Erythroblast (primary cell): ENCODE results near the gene RGL4.

Experiments used
- GATA1 ChIP-seq: IDR thresholded peaks from 2 replicates; pipeline ENCODE4 v1.6.1; 2011; ENCODE audit warnings: low read depth, mild to moderate bottlenecking, control low read depth, low read length, moderate library complexity
- POLR2A ChIP-seq: IDR thresholded peaks from 2 replicates; pipeline ENCODE4 v1.6.1; 2011; ENCODE audit warnings: mild to moderate bottlenecking, low read length

DNA sequence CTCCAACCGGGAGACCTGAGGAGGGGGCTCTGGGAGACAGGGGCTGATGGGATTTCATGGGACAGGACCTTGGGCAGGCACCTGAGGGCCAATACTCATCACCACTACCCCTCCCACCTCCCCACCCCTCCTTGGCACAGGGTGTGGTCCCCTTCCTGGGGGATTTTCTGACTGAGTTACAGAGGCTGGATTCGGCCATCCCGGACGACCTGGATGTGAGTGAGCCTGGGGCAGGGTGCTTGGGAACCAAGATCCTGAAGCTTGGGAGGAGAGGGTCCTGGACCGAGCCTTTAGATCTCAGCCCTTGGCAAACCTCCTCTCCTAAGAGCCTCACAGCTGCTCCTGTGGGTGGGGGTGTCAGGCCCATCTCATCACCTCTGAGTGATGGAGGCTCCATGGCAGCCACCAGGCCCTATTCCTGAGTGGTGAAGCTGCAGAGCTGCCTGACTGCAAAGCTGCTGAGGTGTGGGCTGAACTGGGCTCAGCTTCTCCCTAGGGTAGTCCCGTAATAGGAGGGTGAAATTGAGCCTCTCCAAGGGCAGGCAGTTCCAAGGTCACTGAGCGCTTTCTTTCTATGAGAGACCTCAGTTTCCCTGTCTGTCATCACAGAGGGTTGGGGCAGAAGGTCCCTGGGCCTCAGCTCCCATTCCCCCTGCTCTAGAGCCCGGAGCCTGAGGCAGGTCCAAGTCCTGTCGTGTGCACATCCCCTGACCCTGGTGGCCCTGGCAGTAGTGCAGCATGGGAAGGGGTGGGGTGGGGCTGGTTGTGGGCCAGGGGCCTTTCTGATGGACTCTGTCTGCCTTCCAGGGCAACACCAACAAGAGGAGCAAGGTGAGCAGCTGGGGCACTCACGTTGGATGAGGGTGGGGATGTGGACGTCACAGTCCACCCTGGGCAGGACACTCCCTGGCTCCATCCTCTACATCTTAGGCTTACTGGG is 6.5 kb downstream of the RGL4 start:
- TF ChIP-seq POLR2A = no peak
- TF ChIP-seq GATA1 = no peak
